Gastroesophageal sphincter (tissue), 4 donors: ENCODE measurements around the gene SPSB4. TPM values are rescaled to one million over a fixed set of nuclear protein-coding genes. Genes with fewer than 3 reads are reported as not detected.

Source experiments
- ATAC-seq: fragments of 150-250 bp; one replicate; pipeline ENCODE4 v1.9.1; 2016; ENCODE audit warnings: mild to moderate bottlenecking, moderate library complexity
- H3K27ac ChIP-seq, 4 donors: fragments of 200-600 bp; sonication (generic) in 3 of 4; 1 replicate in 3 of 4; 2 replicates in 1 of 4; pipeline ENCODE4 v1.5.1; 2016 to 2019
- H3K27me3 ChIP-seq: fragments of 200-600 bp; sonication (generic); one replicate; pipeline ENCODE4 v1.5.1; 2019
- H3K36me3 ChIP-seq, 2 donors: fragments of 200-600 bp; sonication (generic); one replicate each; pipeline ENCODE4 v1.5.1; 2019; ENCODE audit warnings: control low read depth in 1 of 2
- H3K4me1 ChIP-seq, 3 donors: fragments of 200-600 bp; sonication (generic); 1 replicate in 2 of 3; 2 replicates in 1 of 3; pipeline ENCODE4 v1.5.1; 2016 to 2019; ENCODE audit warnings: control low read depth in 2 of 3
- H3K4me3 ChIP-seq, 2 donors: fragments of 200-600 bp; sonication (generic); one replicate each; pipeline ENCODE4 v1.5.1; 2019; ENCODE audit warnings: mild to moderate bottlenecking in 1 of 2, moderate library complexity in 1 of 2
- H3K9me3 ChIP-seq, 3 donors: fragments of 200-600 bp; sonication (generic); one replicate each; pipeline ENCODE4 v1.5.1; 2017 to 2019; ENCODE audit warnings: control low read depth in 2 of 3
- CTCF ChIP-seq, 4 experiments: fragments of 200-600 bp in 2 of 4; fragments of 450-650 bp in 2 of 4; sonication (generic) in 1 of 4; IDR thresholded peaks; one replicate each; pipeline ENCODE4 v1.5.1; 2017 to 2019; ENCODE audit warnings: antibody characterized with exemption in 4 of 4, mild to moderate bottlenecking in 2 of 4, moderate library complexity in 2 of 4
- EP300 ChIP-seq: sonication (generic); formaldehyde crosslinking; IDR thresholded peaks from one replicate; pipeline ENCODE4 v1.6.1; 2017; ENCODE audit warnings: antibody characterized with exemption, mild to moderate bottlenecking
- POLR2A ChIP-seq, 2 donors: fragments of 450-650 bp; IDR thresholded peaks; one replicate each; pipeline ENCODE4 v1.6.1; 2017; ENCODE audit warnings: antibody characterized with exemption in 2 of 2, mild to moderate bottlenecking in 2 of 2, moderate library complexity in 1 of 2
- POLR2AphosphoS5 ChIP-seq: sonication (generic); formaldehyde crosslinking; IDR thresholded peaks from one replicate; pipeline ENCODE4 v1.6.1; 2017; ENCODE audit warnings: antibody characterized with exemption
- whole genome bisulfite sequencing, 2 donors: methylation state at CpG; one replicate each; pipeline ENCODE4 v1.1.5; 2018; ENCODE audit warnings: low coverage in 1 of 2; 5-methylcytosine and 5-hydroxymethylcytosine counted together
- total RNA-seq, 4 donors: library from RNA; depleted of rRNA; stranded (reverse); fragments of >200 nt; gene quantifications; one replicate each; pipeline ENCODE4 v1.1.0, GENCODE V29; 2016

SPSB4 gene
- total RNA-seq, 4 donors from 2014 or later = 0.22 to 3.4 (median 1.2) TPM

- H3K4me1 ChIP-seq = no peaks in the 10 kb centered on the region
- no peaks in the 10 kb centered on the region for H3K36me3 ChIP-seq
- ATAC-seq = no peak
- TF ChIP-seq POLR2A (IDR thresholded peaks at IDR 0.05) (no peak), EP300 (no peak), POLR2AphosphoS5 (no peak), CTCF (IDR thresholded peaks at IDR 0.05) (no peak)
- no peaks in the 10 kb centered on the region for H3K9me3 ChIP-seq
- 85 to 92% methylated on average over 5 to 7 of the region's 16 CpGs for WGBS, 2 donors
- H3K27me3 ChIP-seq = no peaks in the 10 kb centered on the region
- no peak overlapping the region for H3K4me3 ChIP-seq
- no peak overlapping the region for H3K27ac ChIP-seq
Measured at GRCh38 chr3:141122455-141123030, 71.4 kb downstream of the SPSB4 start.

- Histone ChIP-seq H3K27me3 (no peaks in the 10 kb centered on the region), H3K27ac (no peak overlapping the region), H3K9me3 (peaks cover 0 to 7% (median 0%) of the 10 kb centered on the region in 3 donors), H3K36me3 (no peaks in the 10 kb centered on the region), H3K4me1 (no peaks in the 10 kb centered on the region), H3K4me3 (no peak overlapping the region)
- no peak for ATAC-seq
- TF ChIP-seq POLR2A (IDR thresholded peaks at IDR 0.05) (no peak), EP300 (no peak), CTCF (IDR thresholded peaks at IDR 0.05) (no peak), POLR2AphosphoS5 (no peak)
- 86% methylated on average over 2 of the region's 4 CpGs; no CpG with 5 or more reads in 1 of the 2 donors for WGBS, 2 donors
Measured at GRCh38 chr3:141123677-141124410, 72.7 kb downstream of the SPSB4 start.

GRCh38 chr3:141124715-141125114 lies 73.6 kb downstream of the SPSB4 start:
- ATAC-seq = no peak
- no peaks in the 10 kb centered on the region for H3K36me3 ChIP-seq
- no peak overlapping the region for H3K27ac ChIP-seq
- no peak overlapping the region for H3K4me3 ChIP-seq
- no peaks in the 10 kb centered on the region for H3K4me1 ChIP-seq
- 85 to 94% methylated on average over 4 to 5 of the region's 5 CpGs for WGBS, 2 donors
- H3K9me3 ChIP-seq = peaks cover 0 to 7% (median 0%) of the 10 kb centered on the region in 3 donors
- TF ChIP-seq POLR2AphosphoS5 (no peak), CTCF (IDR thresholded peaks at IDR 0.05) (no peak), EP300 (no peak), POLR2A (IDR thresholded peaks at IDR 0.05) (no peak)
- no peaks in the 10 kb centered on the region for H3K27me3 ChIP-seq

DNA sequence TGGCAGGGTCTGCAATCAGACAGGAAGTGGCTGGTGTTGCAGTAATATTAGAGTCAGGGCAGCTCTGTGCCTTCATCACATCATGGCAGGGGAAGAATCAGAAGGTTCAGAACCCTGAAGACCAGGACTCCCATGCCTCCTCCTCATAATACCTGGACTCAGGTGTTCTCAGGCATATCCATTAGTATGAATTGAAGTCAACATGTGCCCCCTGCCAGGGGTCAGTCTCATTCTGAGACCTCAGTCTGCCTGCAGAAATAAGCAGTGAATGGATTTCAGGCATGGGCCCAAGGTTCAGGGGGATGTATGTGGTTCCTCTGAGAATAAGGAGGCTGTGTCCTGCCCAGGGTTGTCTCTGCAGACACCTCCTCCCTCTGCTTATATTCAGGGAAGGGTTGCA lies 74.2 kb downstream of the SPSB4 start:
- Histone ChIP-seq H3K9me3 (peaks cover 0 to 7% (median 0%) of the 10 kb centered on the region in 3 donors), H3K4me1 (no peaks in the 10 kb centered on the region), H3K36me3 (no peaks in the 10 kb centered on the region), H3K27ac (no peak overlapping the region), H3K4me3 (no peak overlapping the region), H3K27me3 (no peaks in the 10 kb centered on the region)
- TF ChIP-seq EP300 = no peak
- ATAC-seq = no peak

DNA sequence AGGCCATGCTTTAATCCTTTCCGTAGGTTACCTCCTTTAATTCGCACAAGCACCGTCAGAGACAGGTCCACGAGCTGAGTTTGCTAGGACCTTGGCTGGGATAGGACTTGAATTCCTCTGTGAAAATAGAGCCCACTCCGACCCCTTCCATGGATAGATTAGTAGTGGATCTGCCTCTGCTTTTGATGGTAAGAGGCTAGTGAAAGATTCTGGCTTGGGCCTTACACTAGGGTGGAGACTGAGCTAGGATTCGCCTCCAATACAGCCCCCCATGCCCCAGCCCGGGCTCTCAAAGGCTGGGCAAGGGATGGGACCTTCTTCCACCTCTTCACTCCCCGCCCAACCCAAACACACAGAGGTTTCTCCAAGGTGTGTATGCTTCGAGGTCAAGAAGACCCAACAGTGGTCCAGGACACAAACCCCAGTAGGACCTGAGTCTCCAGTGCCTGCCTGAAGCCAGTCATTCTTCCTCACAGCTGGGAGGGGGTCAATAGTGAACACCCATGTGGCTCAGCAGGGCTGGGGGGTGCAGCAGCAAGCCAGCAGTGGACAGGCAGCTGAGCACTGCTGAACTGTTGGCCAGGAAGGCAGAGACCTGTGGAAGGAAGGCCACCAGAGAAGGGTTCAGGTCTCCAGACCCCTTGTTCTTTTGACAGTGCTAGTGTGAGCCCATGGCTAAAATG lies 75.7 kb downstream of the SPSB4 start:
- TF ChIP-seq POLR2AphosphoS5 (no peak), POLR2A (IDR thresholded peaks at IDR 0.05) (no peak), EP300 (no peak), CTCF (IDR thresholded peaks at IDR 0.05) (no peak)
- WGBS, 2 donors = 100% methylated on average over 1 to 5 of the region's 9 CpGs
- Histone ChIP-seq H3K27me3 (no peaks in the 10 kb centered on the region), H3K27ac (no peak overlapping the region), H3K4me3 (no peak overlapping the region), H3K36me3 (no peaks in the 10 kb centered on the region), H3K9me3 (peaks cover 0 to 10% (median 0%) of the 10 kb centered on the region in 3 donors), H3K4me1 (no peaks in the 10 kb centered on the region)
- no peak for ATAC-seq
